Keratinocyte (primary cell): ENCODE results near the gene NCF2. TPM values are rescaled to one million over a fixed set of nuclear protein-coding genes. Genes with fewer than 3 reads are reported as not detected.

Experiments used
- DNase-seq: peaks from one replicate; pipeline ENCODE4 v3.0.0-alpha.2; 2011; ENCODE audit warnings: low read depth, missing footprints, low spot score
- FAIRE-seq: peaks from 2 replicates; lab custom pipeline; 2011; peaks lifted over from hg19 to GRCh38; lab: Jason Lieb, UNC
- H2AFZ ChIP-seq: 2 replicates; pipeline ENCODE4 v1.6.0; 2012; ENCODE audit warnings: low read length, control low read depth, inconsistent platforms; ENCODE audit not compliant: control insufficient read depth
- H3K27ac ChIP-seq: 2 replicates; pipeline ENCODE4 v1.5.1; 2011; ENCODE audit warnings: low read length; ENCODE audit not compliant: control insufficient read depth, insufficient read depth
- H3K27me3 ChIP-seq: 3 replicates; pipeline ENCODE4 v1.6.0; 2011; ENCODE audit warnings: low read length; ENCODE audit not compliant: control insufficient read depth, insufficient read depth; ENCODE audit errors: extremely low read depth
- H3K36me3 ChIP-seq, 2 experiments: 2 replicates in 1 of 2; 3 replicates in 1 of 2; pipeline ENCODE4 v1.5.1; 2011; ENCODE audit warnings: low read length in 2 of 2, mild to moderate bottlenecking in 1 of 2; ENCODE audit not compliant: control insufficient read depth in 2 of 2, insufficient read depth in 2 of 2; ENCODE audit errors: extremely low read depth in 1 of 2
- H3K4me1 ChIP-seq: 3 replicates; pipeline ENCODE4 v1.5.1; 2011; ENCODE audit warnings: low read length; ENCODE audit not compliant: control insufficient read depth, insufficient read depth; ENCODE audit errors: extremely low read depth
- H3K4me2 ChIP-seq: 3 replicates; pipeline ENCODE4 v1.6.0; 2011; ENCODE audit warnings: low read depth, low read length; ENCODE audit not compliant: control insufficient read depth, insufficient read depth; ENCODE audit errors: extremely low read depth
- H3K4me3 ChIP-seq, 3 experiments: fragments of 200-600 bp in 1 of 3; sonication (generic) in 1 of 3; 2 replicates in 2 of 3; 3 replicates in 1 of 3; pipeline ENCODE4 v1.5.1; 2011 to 2016; ENCODE audit warnings: low read length in 3 of 3, mild to moderate bottlenecking in 3 of 3, control low read depth in 2 of 3, inconsistent platforms in 1 of 3, low read depth in 1 of 3, mixed read lengths in 1 of 3, mixed run types in 1 of 3, moderate library complexity in 1 of 3; ENCODE audit not compliant: control insufficient read depth in 2 of 3, insufficient read depth in 2 of 3; ENCODE audit errors: extremely low read depth in 1 of 3
- H3K79me2 ChIP-seq: 2 replicates; pipeline ENCODE4 v1.6.0; 2012; ENCODE audit warnings: low read length; ENCODE audit not compliant: control insufficient read depth, insufficient read depth
- H3K9ac ChIP-seq: 3 replicates; pipeline ENCODE4 v1.6.0; 2011; ENCODE audit warnings: low read length; ENCODE audit not compliant: control insufficient read depth, insufficient read depth; ENCODE audit errors: extremely low read depth
- H3K9me1 ChIP-seq: 3 replicates; pipeline ENCODE4 v1.6.0; 2011; ENCODE audit warnings: low read length; ENCODE audit not compliant: control insufficient read depth, insufficient read depth; ENCODE audit errors: extremely low read depth
- H3K9me3 ChIP-seq: 2 replicates; pipeline ENCODE4 v1.5.1; 2012; ENCODE audit warnings: low read depth, low read length; ENCODE audit not compliant: control insufficient read depth
- H4K20me1 ChIP-seq: 3 replicates; pipeline ENCODE4 v1.6.0; 2011; ENCODE audit warnings: low read length; ENCODE audit not compliant: control insufficient read depth, insufficient read depth; ENCODE audit errors: extremely low read depth
- EZH2 ChIP-seq: IDR thresholded peaks from one replicate; pipeline ENCODE4 v1.6.1; 2012; ENCODE audit warnings: inconsistent platforms, mild to moderate bottlenecking, low read length, moderate library complexity
- dilution Hi-C: fragments of 300-500 bp; cut with MboI; formaldehyde crosslinking; loops from one replicate; pipeline ENCODE4 v1.7.0; 2020; ENCODE audit warnings: low sequenced_read_pairs; ENCODE audit not compliant: extremely low pct_ligation_motif_present
- polyA plus RNA-seq, 5 experiments: library from polyadenylated mRNA; depleted of rRNA in 3 of 5; stranded (reverse) in 3 of 5; stranded (forward) in 1 of 5; unstranded in 1 of 5; fragments of >200 nt; gene quantifications; 1 replicate in 1 of 5; 2 replicates in 3 of 5; 3 replicates in 1 of 5; pipeline versions ENCODE4 v1.2.1 to v1.2.3, GENCODE V29; 2011 to 2012; ENCODE audit warnings: missing spikeins in 2 of 5, low read depth in 1 of 5, low replicate concordance in 1 of 5
- TF ChIP-seq, protein P1 (sequence below), 3 experiments: IDR thresholded peaks in 1 of 3; conservative IDR thresholded peaks in 1 of 3; optimal IDR thresholded peaks in 1 of 3; 2 replicates in 2 of 3; 3 replicates in 1 of 3; pipeline versions ENCODE3 to v1.5.1; 2011; ENCODE audit warnings: low read length in 3 of 3, mild to moderate bottlenecking in 3 of 3, moderate library complexity in 2 of 3, control low read depth in 1 of 3, inconsistent platforms in 1 of 3; ENCODE audit not compliant: insufficient read depth in 2 of 3; ENCODE audit errors: extremely low read depth in 1 of 3

Gene NCF2
- polyA plus RNA-seq, 1 donor (not counting 4 experiments of a cell fraction or from before 2014, with no cell fraction given): 9.2 TPM

DNA sequence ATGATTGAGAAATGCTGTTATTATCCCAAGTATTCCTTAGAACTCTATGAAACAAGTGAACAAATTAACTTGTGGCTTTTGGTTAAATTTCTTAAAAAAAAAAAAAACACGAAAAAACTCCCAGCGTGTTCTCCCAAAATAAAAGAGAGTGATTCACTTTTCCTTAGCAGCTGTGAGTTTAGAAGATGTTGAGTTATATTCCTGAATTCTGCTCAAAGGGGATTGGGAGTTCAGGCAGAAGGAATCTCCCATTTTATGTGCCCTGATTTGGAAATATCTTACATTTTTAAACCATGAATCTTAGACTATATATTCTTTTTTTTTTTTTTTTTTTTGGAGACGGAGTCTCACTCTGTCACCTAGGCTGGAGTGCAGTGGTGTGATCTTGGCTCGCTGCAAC is 83.7 kb downstream of the NCF2 start:
- Histone ChIP-seq H3K4me1 (no peaks in the 10 kb centered on the region), H3K27me3 (no peaks in the 10 kb centered on the region), H3K9me3 (no peaks in the 10 kb centered on the region), H2AFZ (no peak overlapping the region), H3K9me1 (no peaks in the 10 kb centered on the region), H3K4me2 (no peak overlapping the region), H3K79me2 (peaks cover 67% of the 10 kb centered on the region), H3K9ac (no peak overlapping the region), H3K27ac (no peak overlapping the region), H4K20me1 (no peaks in the 10 kb centered on the region), H3K4me3 (no peak overlapping the region), H3K36me3 (no peaks in the 10 kb centered on the region)
- DNase-seq (no peak), FAIRE-seq (no peak)
- dilution Hi-C loops: no loop called here
- no peak for TF ChIP-seq EZH2
- TF ChIP-seq, protein P1, sequence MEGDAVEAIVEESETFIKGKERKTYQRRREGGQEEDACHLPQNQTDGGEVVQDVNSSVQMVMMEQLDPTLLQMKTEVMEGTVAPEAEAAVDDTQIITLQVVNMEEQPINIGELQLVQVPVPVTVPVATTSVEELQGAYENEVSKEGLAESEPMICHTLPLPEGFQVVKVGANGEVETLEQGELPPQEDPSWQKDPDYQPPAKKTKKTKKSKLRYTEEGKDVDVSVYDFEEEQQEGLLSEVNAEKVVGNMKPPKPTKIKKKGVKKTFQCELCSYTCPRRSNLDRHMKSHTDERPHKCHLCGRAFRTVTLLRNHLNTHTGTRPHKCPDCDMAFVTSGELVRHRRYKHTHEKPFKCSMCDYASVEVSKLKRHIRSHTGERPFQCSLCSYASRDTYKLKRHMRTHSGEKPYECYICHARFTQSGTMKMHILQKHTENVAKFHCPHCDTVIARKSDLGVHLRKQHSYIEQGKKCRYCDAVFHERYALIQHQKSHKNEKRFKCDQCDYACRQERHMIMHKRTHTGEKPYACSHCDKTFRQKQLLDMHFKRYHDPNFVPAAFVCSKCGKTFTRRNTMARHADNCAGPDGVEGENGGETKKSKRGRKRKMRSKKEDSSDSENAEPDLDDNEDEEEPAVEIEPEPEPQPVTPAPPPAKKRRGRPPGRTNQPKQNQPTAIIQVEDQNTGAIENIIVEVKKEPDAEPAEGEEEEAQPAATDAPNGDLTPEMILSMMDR (optimal IDR thresholded peaks at IDR 0.05 in 1 of 3, IDR thresholded peaks at IDR 0.05 in 1 of 3, conservative IDR thresholded peaks at IDR 0.05 in 1 of 3; ENCODE audit: extremely low read depth in 1 of 3, insufficient read depth in 2 of 3, low read length in 3 of 3): no peak

Other genes with a start within 250 kb of the NCF2 start
- 0.72 to 0.80 TPM (median 0.76 TPM) in 3 replicates for gene NMNAT2, start 172.1 kb downstream of the NCF2 start, polyA plus RNA-seq
- gene SMG7, start 118.0 kb downstream of the NCF2 start, polyA plus RNA-seq: 27.5 to 43.6 TPM (median 38.2 TPM) in 3 replicates
- gene ARPC5, start 45.3 kb upstream of the NCF2 start, polyA plus RNA-seq: 146 to 255 TPM (median 184 TPM) in 3 replicates
- gene APOBEC4, start 62.9 kb upstream of the NCF2 start, polyA plus RNA-seq: not detected in 3 replicates
- gene RGL1, start 214.7 kb upstream of the NCF2 start, polyA plus RNA-seq: 0.88 to 1.5 TPM (median 1.2 TPM) in 3 replicates